Tibial nerve (tissue), 4 donors: ENCODE measurements around the gene DLK1. TPM values are rescaled to one million over a fixed set of nuclear protein-coding genes. Genes with fewer than 3 reads are reported as not detected.

Experiments
- DNase-seq, 2 donors: peaks; one replicate each; pipeline ENCODE4 v3.0.0-alpha.2; 2019; ENCODE audit warnings: low spot score in 2 of 2
- H3K27ac ChIP-seq, 4 donors: fragments of 200-600 bp; sonication (generic) in 3 of 4; one replicate each; pipeline ENCODE4 v1.5.1; 2017 to 2019; ENCODE audit warnings: mild to moderate bottlenecking in 1 of 4
- H3K27me3 ChIP-seq, 2 donors: fragments of 200-600 bp; sonication (generic) in 1 of 2; one replicate each; pipeline versions ENCODE4 v1.5.1 to v1.6.0; 2017 to 2019
- H3K36me3 ChIP-seq, 3 donors: fragments of 200-600 bp; sonication (generic); one replicate each; pipeline ENCODE4 v1.5.1; 2018 to 2019
- H3K4me1 ChIP-seq, 4 donors: fragments of 200-600 bp; sonication (generic) in 3 of 4; one replicate each; pipeline ENCODE4 v1.5.1; 2017 to 2019
- H3K4me3 ChIP-seq, 4 donors: fragments of 200-600 bp; sonication (generic) in 3 of 4; one replicate each; pipeline ENCODE4 v1.5.1; 2017 to 2019; ENCODE audit warnings: mild to moderate bottlenecking in 1 of 4, moderate library complexity in 1 of 4
- H3K9me3 ChIP-seq, 4 donors: fragments of 200-600 bp; sonication (generic) in 3 of 4; one replicate each; pipeline ENCODE4 v1.5.1; 2017 to 2019
- CTCF ChIP-seq, 5 experiments: fragments of 200-600 bp in 3 of 5; fragments of 450-650 bp in 2 of 5; sonication (generic) in 3 of 5; IDR thresholded peaks; one replicate each; pipeline ENCODE4 v1.5.1; 2016 to 2019; ENCODE audit warnings: antibody characterized with exemption in 5 of 5, mild to moderate bottlenecking in 3 of 5, moderate library complexity in 2 of 5
- EP300 ChIP-seq, 2 donors: sonication (generic); formaldehyde crosslinking; IDR thresholded peaks; one replicate each; pipeline ENCODE4 v1.6.1; 2017; ENCODE audit warnings: antibody characterized with exemption in 2 of 2, mild to moderate bottlenecking in 1 of 2
- POLR2A ChIP-seq, 2 donors: fragments of 450-650 bp; IDR thresholded peaks; one replicate each; pipeline ENCODE4 v1.6.1; 2017; ENCODE audit warnings: antibody characterized with exemption in 2 of 2, mild to moderate bottlenecking in 2 of 2, moderate library complexity in 2 of 2
- WGBS, 2 donors: methylation state at CpG; one replicate each; pipeline ENCODE4 v1.1.5; 2018; 5-methylcytosine and 5-hydroxymethylcytosine counted together
- total RNA-seq, 4 donors: library from RNA; depleted of rRNA; stranded (reverse); fragments of >200 nt; gene quantifications; one replicate each; pipeline ENCODE4 v1.1.0, GENCODE V29; 2016

Gene DLK1
- total RNA-seq, 4 donors from 2014 or later, result not detected

- H3K4me1 ChIP-seq, result peaks cover 0 to 14% (median 0%) of the 10 kb centered on the region in 4 donors
- H3K36me3 ChIP-seq, result no peaks in the 10 kb centered on the region
- H3K27me3 ChIP-seq, result peaks cover 0 to 32% of the 10 kb centered on the region in 2 donors
- H3K4me3 ChIP-seq, result no peak overlapping the region
- TF ChIP-seq POLR2A (IDR thresholded peaks at IDR 0.05), result no peak
- no peak for TF ChIP-seq EP300 (IDR thresholded peaks at IDR 0.05)
- no peak for TF ChIP-seq CTCF (IDR thresholded peaks at IDR 0.05)
- no peaks in the 10 kb centered on the region for H3K9me3 ChIP-seq
- H3K27ac ChIP-seq, result no peak overlapping the region
- 81% methylated on average over 7 of the region's 7 CpGs for WGBS, 2 donors
- DNase-seq, result no peak
These were observed 14.2 kb upstream of the DLK1 start for GRCh38 chr14:100712490-100712889.

- TF ChIP-seq CTCF (IDR thresholded peaks at IDR 0.05) (no peak), POLR2A (IDR thresholded peaks at IDR 0.05) (no peak), EP300 (IDR thresholded peaks at IDR 0.05) (no peak)
- no peak overlapping the region for H3K27ac ChIP-seq
- H3K36me3 ChIP-seq, result no peaks in the 10 kb centered on the region
- 53 to 64% methylated on average over 8 to 10 of the region's 10 CpGs for WGBS, 2 donors
- H3K4me3 ChIP-seq, result no peak overlapping the region
- no peaks in the 10 kb centered on the region for H3K9me3 ChIP-seq
- DNase-seq, result no peak
- peaks cover 0 to 14% (median 0%) of the 10 kb centered on the region in 4 donors for H3K4me1 ChIP-seq
- peaks cover 0 to 21% of the 10 kb centered on the region in 2 donors for H3K27me3 ChIP-seq
These were observed 13.0 kb upstream of the DLK1 start for GRCh38 chr14:100713705-100714104.

DNA sequence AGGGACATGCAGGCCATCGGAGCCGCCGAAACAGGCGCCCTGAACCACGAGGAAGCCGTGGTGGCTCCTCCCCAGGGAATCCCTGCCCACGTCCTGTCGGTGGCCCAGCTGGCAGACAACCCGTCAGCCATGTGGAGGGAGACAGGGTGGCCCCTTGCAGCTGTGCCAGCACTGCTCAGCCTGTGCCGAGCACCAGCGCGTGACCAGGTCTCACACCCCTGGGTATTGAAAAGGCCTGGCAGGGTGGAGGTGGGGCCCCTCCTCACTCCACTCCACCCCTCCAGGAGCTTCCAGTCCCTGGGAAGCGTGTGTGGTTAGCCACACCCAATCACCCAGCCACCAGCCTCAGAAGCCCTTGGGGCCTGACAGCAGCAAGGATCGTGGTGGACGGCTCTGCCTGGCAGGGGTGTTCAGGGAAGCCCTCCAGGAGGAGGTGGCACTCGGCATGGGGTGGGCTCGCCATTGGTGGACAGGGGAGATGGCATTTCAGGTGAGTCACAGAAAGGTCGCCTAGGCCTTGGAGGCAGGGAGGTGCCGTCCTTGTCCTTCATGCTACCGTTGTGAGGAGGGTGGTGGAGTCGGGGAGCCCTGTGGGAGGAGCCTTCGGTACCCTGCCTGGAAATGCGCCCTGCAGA, 12.3 kb upstream of the DLK1 start:
- no peak overlapping the region for H3K27ac ChIP-seq
- peaks cover 0 to 8% (median 0%) of the 10 kb centered on the region in 4 donors for H3K4me1 ChIP-seq
- TF ChIP-seq POLR2A (IDR thresholded peaks at IDR 0.05), result no peak
- TF ChIP-seq CTCF (IDR thresholded peaks at IDR 0.05), result no peak
- no peak for TF ChIP-seq EP300 (IDR thresholded peaks at IDR 0.05)
- 65% methylated on average over 20 to 22 of the region's 23 CpGs for WGBS, 2 donors
- H3K27me3 ChIP-seq, result peaks cover 0 to 14% of the 10 kb centered on the region in 2 donors
- no peaks in the 10 kb centered on the region for H3K9me3 ChIP-seq
- H3K4me3 ChIP-seq, result no peak overlapping the region
- H3K36me3 ChIP-seq, result no peaks in the 10 kb centered on the region
- no peak for DNase-seq

DNA sequence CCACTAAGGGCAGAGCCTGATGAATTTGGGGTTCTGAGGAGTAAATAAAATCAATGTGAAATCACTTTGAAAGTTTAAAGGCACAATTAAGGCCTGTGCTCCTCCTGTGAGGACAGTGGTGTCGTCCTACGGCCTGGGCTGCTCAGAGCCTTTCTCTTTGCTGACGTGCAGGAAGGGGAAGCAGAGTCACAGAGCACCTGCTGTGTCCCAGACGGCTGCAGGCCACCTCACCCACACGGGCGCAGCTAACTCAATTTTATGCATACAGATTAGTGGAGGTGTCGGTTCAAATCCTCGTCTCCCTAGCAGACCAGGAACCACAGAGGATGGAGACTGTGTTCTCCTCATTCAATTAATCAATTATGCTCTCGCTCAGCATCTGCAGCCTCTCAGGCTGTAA, 11.4 kb upstream of the DLK1 start:
- TF ChIP-seq EP300 (IDR thresholded peaks at IDR 0.05), result no peak
- no peak for TF ChIP-seq POLR2A (IDR thresholded peaks at IDR 0.05)
- TF ChIP-seq CTCF (IDR thresholded peaks at IDR 0.05), result no peak
- peaks cover 0 to 6% of the 10 kb centered on the region in 2 donors for H3K27me3 ChIP-seq
- no peaks in the 10 kb centered on the region for H3K36me3 ChIP-seq
- no peak overlapping the region for H3K27ac ChIP-seq
- H3K9me3 ChIP-seq, result no peaks in the 10 kb centered on the region
- 85 to 88% methylated on average over 9 of the region's 9 CpGs for WGBS, 2 donors
- DNase-seq, result no peak
- H3K4me1 ChIP-seq, result no peaks in the 10 kb centered on the region
- no peak overlapping the region for H3K4me3 ChIP-seq

DNA sequence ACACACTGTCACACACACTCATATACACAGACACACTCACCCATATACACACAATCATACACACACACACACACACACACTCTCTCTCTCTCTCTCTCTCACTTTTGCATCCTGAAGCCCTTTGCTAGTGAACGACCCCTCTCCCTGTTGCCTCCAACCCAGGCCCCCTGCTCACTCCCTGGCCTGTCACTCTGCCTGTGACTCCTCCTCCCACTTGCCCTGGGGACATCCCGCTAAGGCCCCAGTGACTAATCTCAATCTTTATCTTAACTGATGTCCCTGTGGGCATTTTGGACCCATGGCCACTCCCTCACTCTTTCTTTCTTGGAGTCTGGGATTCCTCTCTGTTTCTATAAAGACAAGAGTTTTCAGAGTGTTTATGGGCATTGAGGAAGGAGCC, 10.9 kb upstream of the DLK1 start:
- Histone ChIP-seq H3K27me3 (peaks cover 0 to 2% of the 10 kb centered on the region in 2 donors), H3K36me3 (no peaks in the 10 kb centered on the region), H3K4me1 (no peaks in the 10 kb centered on the region), H3K9me3 (no peaks in the 10 kb centered on the region), H3K27ac (no peak overlapping the region), H3K4me3 (no peak overlapping the region)
- DNase-seq, result no peak
- WGBS, 2 donors, result 72 to 75% methylated on average over 2 of the region's 2 CpGs
- TF ChIP-seq CTCF (IDR thresholded peaks at IDR 0.05), result no peak
- no peak for TF ChIP-seq POLR2A (IDR thresholded peaks at IDR 0.05)
- TF ChIP-seq EP300 (IDR thresholded peaks at IDR 0.05), result no peak
